Measurements from ENCODE around the gene RNF43. TPM values are rescaled to one million over a fixed set of nuclear protein-coding genes. Genes with fewer than 3 reads are reported as not detected.

The RNF43 gene
- total and polyA plus RNA-seq, 2 of the 13 experiments (the other 11 are each of a cell fraction or from before 2014, with no cell fraction given) = 31.0 to 53.4 TPM

DNA sequence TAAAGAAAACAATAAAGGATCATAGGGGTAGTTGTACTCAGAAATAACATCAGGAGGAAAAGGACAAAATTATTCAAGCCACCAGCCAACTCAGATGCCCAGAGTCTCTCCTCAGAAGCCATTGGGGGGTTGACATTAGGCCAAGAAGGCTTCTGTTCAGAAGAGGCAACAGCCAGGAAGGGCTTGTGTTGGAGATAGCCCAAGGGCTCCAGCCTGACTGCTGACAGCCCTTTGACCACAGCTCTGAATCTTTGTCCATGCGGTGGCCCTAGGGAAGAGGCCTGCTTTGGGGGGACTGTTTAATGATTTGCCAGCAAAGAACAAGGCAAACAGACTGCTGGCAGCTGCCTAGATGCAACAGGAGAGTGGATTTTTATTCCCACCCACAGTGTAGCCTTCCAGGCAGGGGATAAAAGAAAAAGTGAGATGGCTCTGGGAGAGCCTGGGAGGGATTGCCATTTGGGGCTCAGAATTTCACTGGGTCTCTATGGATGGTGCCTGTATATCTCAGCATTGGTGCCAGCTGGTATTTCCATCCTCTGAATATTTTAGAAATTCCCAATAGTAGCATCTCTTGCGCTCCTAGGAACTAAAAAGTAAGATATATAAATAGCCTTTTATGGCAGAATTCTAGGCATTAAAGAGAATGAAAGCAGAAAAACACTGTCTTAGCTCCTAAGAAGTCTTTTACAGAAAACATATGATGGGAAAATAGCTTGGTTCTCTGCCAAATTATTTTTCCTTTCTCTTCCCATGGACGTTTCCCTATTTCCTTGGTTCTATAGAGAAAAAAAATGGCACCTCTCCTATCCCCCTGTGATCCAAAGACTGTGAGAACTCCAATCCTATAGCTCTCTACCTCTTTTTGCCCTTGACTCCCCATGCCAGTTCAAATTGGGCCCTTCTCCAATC, 36.0 kb downstream of the RNF43 start (continued):
- TF ChIP-seq, protein P1, sequence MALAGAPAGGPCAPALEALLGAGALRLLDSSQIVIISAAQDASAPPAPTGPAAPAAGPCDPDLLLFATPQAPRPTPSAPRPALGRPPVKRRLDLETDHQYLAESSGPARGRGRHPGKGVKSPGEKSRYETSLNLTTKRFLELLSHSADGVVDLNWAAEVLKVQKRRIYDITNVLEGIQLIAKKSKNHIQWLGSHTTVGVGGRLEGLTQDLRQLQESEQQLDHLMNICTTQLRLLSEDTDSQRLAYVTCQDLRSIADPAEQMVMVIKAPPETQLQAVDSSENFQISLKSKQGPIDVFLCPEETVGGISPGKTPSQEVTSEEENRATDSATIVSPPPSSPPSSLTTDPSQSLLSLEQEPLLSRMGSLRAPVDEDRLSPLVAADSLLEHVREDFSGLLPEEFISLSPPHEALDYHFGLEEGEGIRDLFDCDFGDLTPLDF (CRISPR knock-in tag; IDR thresholded peaks at IDR 0.05) = peak; percentile 42; the same call in 1 of the 2 replicates
- TF ChIP-seq, protein P2, sequence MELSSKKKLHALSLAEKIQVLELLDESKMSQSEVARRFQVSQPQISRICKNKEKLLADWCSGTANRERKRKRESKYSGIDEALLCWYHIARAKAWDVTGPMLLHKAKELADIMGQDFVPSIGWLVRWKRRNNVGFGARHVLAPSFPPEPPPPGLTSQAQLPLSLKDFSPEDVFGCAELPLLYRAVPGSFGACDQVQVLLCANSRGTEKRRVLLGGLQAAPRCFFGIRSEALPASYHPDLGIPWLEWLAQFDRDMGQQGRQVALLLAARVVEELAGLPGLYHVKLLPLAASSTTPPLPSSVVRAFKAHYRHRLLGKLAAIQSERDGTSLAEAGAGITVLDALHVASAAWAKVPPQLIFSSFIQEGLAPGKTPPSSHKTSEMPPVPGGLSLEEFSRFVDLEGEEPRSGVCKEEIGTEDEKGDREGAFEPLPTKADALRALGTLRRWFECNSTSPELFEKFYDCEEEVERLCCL (CRISPR knock-in tag; IDR thresholded peaks at IDR 0.05; ENCODE audit: borderline replicate concordance) = 0 out of 2 replicates have a peak, but pooled peaks have one; percentile 57
- TF ChIP-seq PHF8 (CRISPR knock-in tag; IDR thresholded peaks at IDR 0.05) (peak; percentile 50; the same call in 1 of the 2 replicates), DMAP1 (CRISPR knock-in tag; IDR thresholded peaks at IDR 0.05) (peak; percentile 75), ZNF788 (CRISPR knock-in tag; IDR thresholded peaks at IDR 0.05; ENCODE audit: borderline replicate concordance) (peak; percentile 91; the same call in 1 of the 2 replicates), DNMT3B (CRISPR knock-in tag; conservative IDR thresholded peaks at IDR 0.05) (peak; percentile 84; the same call in 1 of the 2 replicates), SP1 (IDR thresholded peaks at IDR 0.05) (no peak), SP1 (CRISPR knock-in tag; IDR thresholded peaks at IDR 0.05) (peak; percentile 24; the same call in 1 of the 2 replicates), ZFP36 (IDR thresholded peaks at IDR 0.05; ENCODE audit: borderline replicate concordance, low read depth, low read length, partially characterized antibody) (no peak), NRL (CRISPR knock-in tag; IDR thresholded peaks at IDR 0.05; ENCODE audit: borderline replicate concordance) (no peak; the same call in 1 of the 2 replicates), POGZ (CRISPR knock-in tag; IDR thresholded peaks at IDR 0.05) (peak; percentile 86), SMAD9 (CRISPR knock-in tag; IDR thresholded peaks at IDR 0.05) (no peak), EED (CRISPR knock-in tag; IDR thresholded peaks at IDR 0.05) (no peak), ZNF768 (CRISPR knock-in tag; IDR thresholded peaks at IDR 0.05) (no peak), LCORL (IDR thresholded peaks at IDR 0.05) (no peak), LCORL (CRISPR knock-in tag; IDR thresholded peaks at IDR 0.05) (peak; percentile 62), KDM5A (IDR thresholded peaks at IDR 0.05; ENCODE audit: borderline replicate concordance, low read length) (no peak; the same call in 1 of the 2 replicates)
- TF ChIP-seq, protein P3, sequence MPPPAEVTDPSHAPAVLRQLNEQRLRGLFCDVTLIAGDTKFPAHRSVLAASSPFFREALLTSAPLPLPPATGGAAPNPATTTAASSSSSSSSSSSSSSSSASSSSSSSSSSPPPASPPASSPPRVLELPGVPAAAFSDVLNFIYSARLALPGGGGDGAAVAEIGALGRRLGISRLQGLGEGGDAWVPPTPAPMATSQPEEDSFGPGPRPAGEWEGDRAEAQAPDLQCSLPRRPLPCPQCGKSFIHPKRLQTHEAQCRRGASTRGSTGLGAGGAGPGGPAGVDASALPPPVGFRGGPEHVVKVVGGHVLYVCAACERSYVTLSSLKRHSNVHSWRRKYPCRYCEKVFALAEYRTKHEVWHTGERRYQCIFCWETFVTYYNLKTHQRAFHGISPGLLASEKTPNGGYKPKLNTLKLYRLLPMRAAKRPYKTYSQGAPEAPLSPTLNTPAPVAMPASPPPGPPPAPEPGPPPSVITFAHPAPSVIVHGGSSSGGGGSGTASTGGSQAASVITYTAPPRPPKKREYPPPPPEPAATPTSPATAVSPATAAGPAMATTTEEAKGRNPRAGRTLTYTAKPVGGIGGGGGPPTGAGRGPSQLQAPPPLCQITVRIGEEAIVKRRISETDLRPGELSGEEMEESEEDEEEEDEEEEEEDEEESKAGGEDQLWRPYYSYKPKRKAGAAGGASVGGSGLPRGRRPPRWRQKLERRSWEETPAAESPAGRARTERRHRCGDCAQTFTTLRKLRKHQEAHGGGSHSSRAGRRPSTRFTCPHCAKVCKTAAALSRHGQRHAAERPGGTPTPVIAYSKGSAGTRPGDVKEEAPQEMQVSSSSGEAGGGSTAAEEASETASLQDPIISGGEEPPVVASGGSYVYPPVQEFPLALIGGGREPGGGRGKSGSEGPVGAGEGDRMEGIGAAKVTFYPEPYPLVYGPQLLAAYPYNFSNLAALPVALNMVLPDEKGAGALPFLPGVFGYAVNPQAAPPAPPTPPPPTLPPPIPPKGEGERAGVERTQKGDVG (CRISPR knock-in tag; IDR thresholded peaks at IDR 0.05; ENCODE audit: borderline replicate concordance) = peak; percentile 78; the same call in 1 of the 2 replicates
- TF ChIP-seq, protein P4, sequence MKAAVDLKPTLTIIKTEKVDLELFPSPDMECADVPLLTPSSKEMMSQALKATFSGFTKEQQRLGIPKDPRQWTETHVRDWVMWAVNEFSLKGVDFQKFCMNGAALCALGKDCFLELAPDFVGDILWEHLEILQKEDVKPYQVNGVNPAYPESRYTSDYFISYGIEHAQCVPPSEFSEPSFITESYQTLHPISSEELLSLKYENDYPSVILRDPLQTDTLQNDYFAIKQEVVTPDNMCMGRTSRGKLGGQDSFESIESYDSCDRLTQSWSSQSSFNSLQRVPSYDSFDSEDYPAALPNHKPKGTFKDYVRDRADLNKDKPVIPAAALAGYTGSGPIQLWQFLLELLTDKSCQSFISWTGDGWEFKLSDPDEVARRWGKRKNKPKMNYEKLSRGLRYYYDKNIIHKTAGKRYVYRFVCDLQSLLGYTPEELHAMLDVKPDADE (CRISPR knock-in tag; IDR thresholded peaks at IDR 0.05) = no peak
